ENCODE measurements around the gene TLE3. TPM values are rescaled to one million over a fixed set of nuclear protein-coding genes. Genes with fewer than 3 reads are reported as not detected.

The TLE3 gene
- total and polyA plus RNA-seq, 2 donors (not counting 1 experiment from before 2014, with no cell fraction given): 14.6 to 16.5 TPM

DNA sequence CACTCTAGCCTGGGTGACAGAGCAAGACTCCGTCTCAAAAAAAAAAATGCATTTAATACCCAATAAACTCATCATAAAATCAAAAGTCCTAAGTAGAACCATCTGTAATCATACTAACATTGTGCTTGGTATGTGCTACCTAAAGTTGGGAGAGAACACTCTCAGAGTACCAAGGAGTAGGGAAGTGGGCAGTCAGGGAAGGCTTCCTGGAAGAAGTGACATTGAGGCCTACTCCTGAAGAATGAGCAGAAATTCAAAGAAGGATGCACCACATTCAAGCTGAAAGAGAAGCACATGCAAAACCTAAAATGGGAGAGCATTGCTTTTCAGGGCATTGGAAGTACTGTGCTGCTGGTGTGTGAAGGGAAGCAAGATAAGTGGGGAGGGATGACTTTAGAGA is 54.1 kb downstream of the TLE3 start:
- Histone ChIP-seq H3K9me3 (ENCODE audit: control insufficient read depth, insufficient read depth, low read depth, low read length) (no peaks in the 10 kb centered on the region), H3K4me2 (ENCODE audit: extremely low read depth, insufficient read depth, low read length) (no peak overlapping the region), H2AFZ (ENCODE audit: low read length) (no peak overlapping the region), H3K9ac (ENCODE audit: insufficient read depth, low read length) (no peak overlapping the region), H3K27me3 (ENCODE audit: control insufficient read depth, insufficient read depth, low read length) (no peaks in the 10 kb centered on the region), H3K79me2 (ENCODE audit: control insufficient read depth, insufficient read depth, low read length) (no peaks in the 10 kb centered on the region), H3K4me1 (ENCODE audit: control insufficient read depth, extremely low read depth, insufficient read depth, low read length) (no peaks in the 10 kb centered on the region), H4K20me1 (ENCODE audit: control insufficient read depth, extremely low read depth, insufficient read depth, low read length) (no peaks in the 10 kb centered on the region), H3K27ac (ENCODE audit: insufficient read depth, low read length) (no peak overlapping the region), H3K36me3 (ENCODE audit: control insufficient read depth, insufficient read depth, low read length) (no peaks in the 10 kb centered on the region), H3K4me3 (replicated peaks in 1 of 4; ENCODE audit: control extremely low read depth in 1 of 4, insufficient read depth in 1 of 4, low read depth in 3 of 4, low read length in 4 of 4) (no peak overlapping the region)
- TF ChIP-seq, protein P1, sequence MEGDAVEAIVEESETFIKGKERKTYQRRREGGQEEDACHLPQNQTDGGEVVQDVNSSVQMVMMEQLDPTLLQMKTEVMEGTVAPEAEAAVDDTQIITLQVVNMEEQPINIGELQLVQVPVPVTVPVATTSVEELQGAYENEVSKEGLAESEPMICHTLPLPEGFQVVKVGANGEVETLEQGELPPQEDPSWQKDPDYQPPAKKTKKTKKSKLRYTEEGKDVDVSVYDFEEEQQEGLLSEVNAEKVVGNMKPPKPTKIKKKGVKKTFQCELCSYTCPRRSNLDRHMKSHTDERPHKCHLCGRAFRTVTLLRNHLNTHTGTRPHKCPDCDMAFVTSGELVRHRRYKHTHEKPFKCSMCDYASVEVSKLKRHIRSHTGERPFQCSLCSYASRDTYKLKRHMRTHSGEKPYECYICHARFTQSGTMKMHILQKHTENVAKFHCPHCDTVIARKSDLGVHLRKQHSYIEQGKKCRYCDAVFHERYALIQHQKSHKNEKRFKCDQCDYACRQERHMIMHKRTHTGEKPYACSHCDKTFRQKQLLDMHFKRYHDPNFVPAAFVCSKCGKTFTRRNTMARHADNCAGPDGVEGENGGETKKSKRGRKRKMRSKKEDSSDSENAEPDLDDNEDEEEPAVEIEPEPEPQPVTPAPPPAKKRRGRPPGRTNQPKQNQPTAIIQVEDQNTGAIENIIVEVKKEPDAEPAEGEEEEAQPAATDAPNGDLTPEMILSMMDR (conservative IDR thresholded peaks at IDR 0.05 in 1 of 2, IDR thresholded peaks at IDR 0.05 in 1 of 2; ENCODE audit: low read depth in 1 of 2, low read length in 2 of 2): no peak
- no peak for TF ChIP-seq EZH2 (IDR thresholded peaks at IDR 0.05; ENCODE audit: low read length, missing control alignments)
- DNase-seq (ENCODE audit: low read depth in 2 of 2): no peak

DNA sequence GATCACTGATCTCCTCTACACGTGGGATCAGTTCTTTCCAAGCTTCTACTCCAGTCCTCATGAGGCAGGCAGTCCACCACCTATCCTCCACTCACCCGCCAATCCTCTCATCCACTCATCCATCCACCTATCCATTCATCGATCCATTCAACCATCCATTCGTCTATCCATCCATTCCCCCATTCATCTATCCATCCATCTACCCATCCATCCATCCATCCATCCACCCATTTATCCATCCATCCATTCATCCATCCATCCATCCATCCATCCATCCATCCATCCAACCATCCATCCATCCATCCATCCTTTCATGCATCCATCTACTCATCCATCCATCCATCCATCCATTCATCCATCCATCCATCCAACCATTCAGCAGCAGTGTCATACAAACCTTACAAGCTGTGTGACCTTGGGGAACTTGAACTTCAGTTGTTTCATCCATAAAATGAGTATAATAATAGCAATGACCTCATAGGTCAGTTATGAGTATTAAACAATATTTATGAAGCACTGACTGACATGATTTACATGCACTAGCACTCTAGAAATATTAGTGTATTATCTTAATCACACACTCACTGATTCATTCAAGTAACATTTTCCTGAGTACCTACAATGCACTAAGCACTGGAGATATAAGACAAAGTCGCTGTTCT is 55.0 kb downstream of the TLE3 start:
- no peak overlapping the region for H2AFZ ChIP-seq (ENCODE audit: low read length)
- no peak overlapping the region for H3K9ac ChIP-seq (ENCODE audit: insufficient read depth, low read length)
- H3K4me3 ChIP-seq (replicated peaks in 1 of 4; ENCODE audit: control extremely low read depth in 1 of 4, insufficient read depth in 1 of 4, low read depth in 3 of 4, low read length in 4 of 4): no peak overlapping the region

DNA sequence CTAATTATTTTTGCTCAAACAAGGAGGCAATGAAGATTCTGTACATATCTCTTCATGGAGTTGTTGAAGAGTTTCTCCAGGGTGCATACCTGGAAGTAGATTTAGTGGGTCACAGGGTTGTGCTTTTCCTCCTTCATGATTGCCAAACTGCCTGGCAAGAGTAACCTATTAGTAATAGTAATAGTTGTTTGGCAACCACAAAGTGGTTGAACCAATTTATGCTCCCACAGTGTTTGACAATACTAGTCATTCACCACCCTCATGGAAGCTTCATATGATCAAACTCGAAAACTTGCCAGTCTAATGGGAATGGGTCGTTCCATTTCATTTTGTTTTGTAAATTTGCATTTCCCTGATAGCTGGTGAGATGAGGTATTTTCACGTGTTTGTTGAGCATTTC is 57.8 kb downstream of the TLE3 start:
- H3K4me1 ChIP-seq (ENCODE audit: control insufficient read depth, extremely low read depth, insufficient read depth, low read length): no peaks in the 10 kb centered on the region
- no peaks in the 10 kb centered on the region for H3K36me3 ChIP-seq (ENCODE audit: control insufficient read depth, insufficient read depth, low read length)
- no peak for DNase-seq (ENCODE audit: low read depth in 2 of 2)

More for the DNA sequence above, 55.0 kb downstream of the TLE3 start:
- Histone ChIP-seq H3K9me3 (ENCODE audit: control insufficient read depth, insufficient read depth, low read depth, low read length) (no peaks in the 10 kb centered on the region), H3K4me1 (ENCODE audit: control insufficient read depth, extremely low read depth, insufficient read depth, low read length) (no peaks in the 10 kb centered on the region), H3K79me2 (ENCODE audit: control insufficient read depth, insufficient read depth, low read length) (no peaks in the 10 kb centered on the region), H3K4me2 (ENCODE audit: extremely low read depth, insufficient read depth, low read length) (no peak overlapping the region), H3K36me3 (ENCODE audit: control insufficient read depth, insufficient read depth, low read length) (no peaks in the 10 kb centered on the region), H4K20me1 (ENCODE audit: control insufficient read depth, extremely low read depth, insufficient read depth, low read length) (no peaks in the 10 kb centered on the region), H3K27ac (ENCODE audit: insufficient read depth, low read length) (no peak overlapping the region), H3K27me3 (ENCODE audit: control insufficient read depth, insufficient read depth, low read length) (no peaks in the 10 kb centered on the region)
- TF ChIP-seq, protein P1 (conservative IDR thresholded peaks at IDR 0.05 in 1 of 2, IDR thresholded peaks at IDR 0.05 in 1 of 2; ENCODE audit: low read depth in 1 of 2, low read length in 2 of 2): no peak
- TF ChIP-seq EZH2 (IDR thresholded peaks at IDR 0.05; ENCODE audit: low read length, missing control alignments): no peak
- no peak for DNase-seq (ENCODE audit: low read depth in 2 of 2)

More for the DNA sequence above, 57.8 kb downstream of the TLE3 start:
- H3K4me3 ChIP-seq (replicated peaks in 1 of 4; ENCODE audit: control extremely low read depth in 1 of 4, insufficient read depth in 1 of 4, low read depth in 3 of 4, low read length in 4 of 4): no peak overlapping the region
- H3K27ac ChIP-seq (ENCODE audit: insufficient read depth, low read length): no peak overlapping the region
- TF ChIP-seq, protein P1 (conservative IDR thresholded peaks at IDR 0.05 in 1 of 2, IDR thresholded peaks at IDR 0.05 in 1 of 2; ENCODE audit: low read depth in 1 of 2, low read length in 2 of 2): no peak
- no peak for TF ChIP-seq EZH2 (IDR thresholded peaks at IDR 0.05; ENCODE audit: low read length, missing control alignments)
- no peaks in the 10 kb centered on the region for H3K79me2 ChIP-seq (ENCODE audit: control insufficient read depth, insufficient read depth, low read length)
- H3K9me3 ChIP-seq (ENCODE audit: control insufficient read depth, insufficient read depth, low read depth, low read length): no peaks in the 10 kb centered on the region
- H3K27me3 ChIP-seq (ENCODE audit: control insufficient read depth, insufficient read depth, low read length): peaks cover 7% of the 10 kb centered on the region
- H2AFZ ChIP-seq (ENCODE audit: low read length): no peak overlapping the region
- no peak overlapping the region for H3K9ac ChIP-seq (ENCODE audit: insufficient read depth, low read length)
- no peaks in the 10 kb centered on the region for H4K20me1 ChIP-seq (ENCODE audit: control insufficient read depth, extremely low read depth, insufficient read depth, low read length)
- H3K4me2 ChIP-seq (ENCODE audit: extremely low read depth, insufficient read depth, low read length): no peak overlapping the region

Measured in fibroblast of lung (primary cell).